Peyer's patch (tissue), 4 donors: Measurements from ENCODE around the gene IFT57.

ENCODE experiments used
- CTCF ChIP-seq, 6 experiments: fragments of 450-650 bp in 4 of 6; fragments of 200-600 bp in 2 of 6; sonication (generic) in 1 of 6; IDR thresholded peaks; one replicate each; pipeline ENCODE4 v1.5.1; 2017 to 2019; ENCODE audit warnings: antibody characterized with exemption in 6 of 6, mild to moderate bottlenecking in 3 of 6, moderate library complexity in 1 of 6
- POLR2A ChIP-seq, 2 donors: fragments of 450-650 bp; IDR thresholded peaks; one replicate each; pipeline ENCODE4 v1.5.1; 2017; ENCODE audit warnings: antibody characterized with exemption in 2 of 2, mild to moderate bottlenecking in 2 of 2, moderate library complexity in 2 of 2

GRCh38 chr3:108110934-108111333 is 111.3 kb downstream of the IFT57 start:
- no peak for TF ChIP-seq CTCF (IDR thresholded peaks at IDR 0.05)
- TF ChIP-seq POLR2A (IDR thresholded peaks at IDR 0.05): no peak
